ENCODE data around the gene OR2T29.

DNA sequence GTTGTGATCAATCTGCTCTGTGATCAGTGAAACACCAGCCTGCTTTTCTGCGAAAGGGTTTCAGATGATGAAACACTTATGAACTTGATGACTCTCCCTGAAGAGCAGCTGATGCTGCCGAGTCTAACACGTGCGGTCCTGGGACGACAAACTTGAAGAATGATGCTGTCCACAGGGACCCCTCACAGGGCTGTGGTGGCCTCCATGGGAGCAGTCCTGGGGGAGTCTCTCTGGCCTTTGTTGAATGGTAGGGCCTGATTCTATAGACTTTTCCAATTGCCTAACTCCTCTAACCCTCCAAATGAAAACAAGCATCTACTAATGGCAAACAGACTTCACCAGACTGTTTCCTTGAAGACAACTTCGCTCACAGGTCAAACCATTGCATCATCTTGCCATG lies 35.0 kb upstream of the OR2T29 start, which contains the start of gene OR2T10:
- TF ChIP-seq, protein P1, sequence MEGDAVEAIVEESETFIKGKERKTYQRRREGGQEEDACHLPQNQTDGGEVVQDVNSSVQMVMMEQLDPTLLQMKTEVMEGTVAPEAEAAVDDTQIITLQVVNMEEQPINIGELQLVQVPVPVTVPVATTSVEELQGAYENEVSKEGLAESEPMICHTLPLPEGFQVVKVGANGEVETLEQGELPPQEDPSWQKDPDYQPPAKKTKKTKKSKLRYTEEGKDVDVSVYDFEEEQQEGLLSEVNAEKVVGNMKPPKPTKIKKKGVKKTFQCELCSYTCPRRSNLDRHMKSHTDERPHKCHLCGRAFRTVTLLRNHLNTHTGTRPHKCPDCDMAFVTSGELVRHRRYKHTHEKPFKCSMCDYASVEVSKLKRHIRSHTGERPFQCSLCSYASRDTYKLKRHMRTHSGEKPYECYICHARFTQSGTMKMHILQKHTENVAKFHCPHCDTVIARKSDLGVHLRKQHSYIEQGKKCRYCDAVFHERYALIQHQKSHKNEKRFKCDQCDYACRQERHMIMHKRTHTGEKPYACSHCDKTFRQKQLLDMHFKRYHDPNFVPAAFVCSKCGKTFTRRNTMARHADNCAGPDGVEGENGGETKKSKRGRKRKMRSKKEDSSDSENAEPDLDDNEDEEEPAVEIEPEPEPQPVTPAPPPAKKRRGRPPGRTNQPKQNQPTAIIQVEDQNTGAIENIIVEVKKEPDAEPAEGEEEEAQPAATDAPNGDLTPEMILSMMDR (IDR thresholded peaks at IDR 0.05 in 2 of 3, conservative IDR thresholded peaks at IDR 0.05 in 1 of 3; ENCODE audit: control insufficient read depth in 2 of 3, extremely low read depth in 1 of 3, insufficient read depth in 1 of 3, low read depth in 3 of 3, low read length in 3 of 3) = no peak
- TF ChIP-seq MXI1 (IDR thresholded peaks at IDR 0.05; ENCODE audit: low read depth, low read length) (no peak), ZSCAN29 (IDR thresholded peaks at IDR 0.05) (no peak), NFYB (IDR thresholded peaks at IDR 0.05; ENCODE audit: insufficient read depth, low read depth, low read length) (no peak), CREB1 (IDR thresholded peaks at IDR 0.05; ENCODE audit: low read depth) (no peak), RFX5 (IDR thresholded peaks at IDR 0.05; ENCODE audit: low read depth, low read length) (no peak), SPI1 (IDR thresholded peaks at IDR 0.05; ENCODE audit: borderline replicate concordance, insufficient read depth, low read depth, low read length) (no peak), YY1 (IDR thresholded peaks at IDR 0.05; ENCODE audit: low read depth, low read length) (no peak), POLR2A (IDR thresholded peaks at IDR 0.05; ENCODE audit: low read depth, low read length) (no peak), KDM1A (IDR thresholded peaks at IDR 0.05; ENCODE audit: borderline replicate concordance) (no peak)
- TF ChIP-seq, protein P2, sequence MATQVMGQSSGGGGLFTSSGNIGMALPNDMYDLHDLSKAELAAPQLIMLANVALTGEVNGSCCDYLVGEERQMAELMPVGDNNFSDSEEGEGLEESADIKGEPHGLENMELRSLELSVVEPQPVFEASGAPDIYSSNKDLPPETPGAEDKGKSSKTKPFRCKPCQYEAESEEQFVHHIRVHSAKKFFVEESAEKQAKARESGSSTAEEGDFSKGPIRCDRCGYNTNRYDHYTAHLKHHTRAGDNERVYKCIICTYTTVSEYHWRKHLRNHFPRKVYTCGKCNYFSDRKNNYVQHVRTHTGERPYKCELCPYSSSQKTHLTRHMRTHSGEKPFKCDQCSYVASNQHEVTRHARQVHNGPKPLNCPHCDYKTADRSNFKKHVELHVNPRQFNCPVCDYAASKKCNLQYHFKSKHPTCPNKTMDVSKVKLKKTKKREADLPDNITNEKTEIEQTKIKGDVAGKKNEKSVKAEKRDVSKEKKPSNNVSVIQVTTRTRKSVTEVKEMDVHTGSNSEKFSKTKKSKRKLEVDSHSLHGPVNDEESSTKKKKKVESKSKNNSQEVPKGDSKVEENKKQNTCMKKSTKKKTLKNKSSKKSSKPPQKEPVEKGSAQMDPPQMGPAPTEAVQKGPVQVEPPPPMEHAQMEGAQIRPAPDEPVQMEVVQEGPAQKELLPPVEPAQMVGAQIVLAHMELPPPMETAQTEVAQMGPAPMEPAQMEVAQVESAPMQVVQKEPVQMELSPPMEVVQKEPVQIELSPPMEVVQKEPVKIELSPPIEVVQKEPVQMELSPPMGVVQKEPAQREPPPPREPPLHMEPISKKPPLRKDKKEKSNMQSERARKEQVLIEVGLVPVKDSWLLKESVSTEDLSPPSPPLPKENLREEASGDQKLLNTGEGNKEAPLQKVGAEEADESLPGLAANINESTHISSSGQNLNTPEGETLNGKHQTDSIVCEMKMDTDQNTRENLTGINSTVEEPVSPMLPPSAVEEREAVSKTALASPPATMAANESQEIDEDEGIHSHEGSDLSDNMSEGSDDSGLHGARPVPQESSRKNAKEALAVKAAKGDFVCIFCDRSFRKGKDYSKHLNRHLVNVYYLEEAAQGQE (IDR thresholded peaks at IDR 0.05; ENCODE audit: low read depth, low read length) = no peak
